ENCODE data around the gene RAD9A.

DNA sequence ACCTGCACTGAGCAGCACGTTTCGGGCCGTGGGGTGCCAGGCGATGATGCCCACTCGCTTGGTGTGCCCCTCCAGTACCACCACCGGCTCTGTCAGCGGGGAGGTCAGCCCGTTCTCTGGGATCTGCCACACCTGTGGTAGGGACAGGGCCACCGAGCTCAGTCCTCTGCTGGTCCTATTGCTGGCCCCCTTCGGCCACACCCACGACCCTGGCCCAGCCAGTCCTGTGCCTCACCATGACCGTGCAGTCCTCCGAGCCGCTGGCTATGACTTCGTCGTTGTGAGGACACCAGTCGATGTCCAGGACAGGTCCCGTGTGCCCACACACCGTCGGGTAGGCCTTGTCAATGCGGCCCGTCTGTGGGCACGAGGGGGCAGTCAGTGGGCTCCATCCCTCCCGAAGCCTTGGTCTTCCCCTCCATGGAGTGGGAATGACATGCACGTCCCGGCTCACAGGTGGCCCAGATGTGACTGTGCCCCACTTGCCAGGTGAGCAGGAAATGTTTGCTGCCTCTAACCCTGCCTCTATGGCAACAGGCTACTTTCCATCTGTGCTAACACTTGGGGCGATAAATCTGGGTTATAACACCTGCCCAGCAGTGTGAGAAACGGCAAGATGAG, 50.1 kb downstream of the RAD9A start:
- TF ChIP-seq, protein P1, sequence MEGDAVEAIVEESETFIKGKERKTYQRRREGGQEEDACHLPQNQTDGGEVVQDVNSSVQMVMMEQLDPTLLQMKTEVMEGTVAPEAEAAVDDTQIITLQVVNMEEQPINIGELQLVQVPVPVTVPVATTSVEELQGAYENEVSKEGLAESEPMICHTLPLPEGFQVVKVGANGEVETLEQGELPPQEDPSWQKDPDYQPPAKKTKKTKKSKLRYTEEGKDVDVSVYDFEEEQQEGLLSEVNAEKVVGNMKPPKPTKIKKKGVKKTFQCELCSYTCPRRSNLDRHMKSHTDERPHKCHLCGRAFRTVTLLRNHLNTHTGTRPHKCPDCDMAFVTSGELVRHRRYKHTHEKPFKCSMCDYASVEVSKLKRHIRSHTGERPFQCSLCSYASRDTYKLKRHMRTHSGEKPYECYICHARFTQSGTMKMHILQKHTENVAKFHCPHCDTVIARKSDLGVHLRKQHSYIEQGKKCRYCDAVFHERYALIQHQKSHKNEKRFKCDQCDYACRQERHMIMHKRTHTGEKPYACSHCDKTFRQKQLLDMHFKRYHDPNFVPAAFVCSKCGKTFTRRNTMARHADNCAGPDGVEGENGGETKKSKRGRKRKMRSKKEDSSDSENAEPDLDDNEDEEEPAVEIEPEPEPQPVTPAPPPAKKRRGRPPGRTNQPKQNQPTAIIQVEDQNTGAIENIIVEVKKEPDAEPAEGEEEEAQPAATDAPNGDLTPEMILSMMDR (IDR thresholded peaks at IDR 0.05) = no peak
- no peak for TF ChIP-seq ZFX (IDR thresholded peaks at IDR 0.05; ENCODE audit: borderline replicate concordance)

Data from 22Rv1 (cell line).